Measurements from ENCODE around the gene TBXA2R. TPM values are rescaled to one million over a fixed set of nuclear protein-coding genes. Genes with fewer than 3 reads are reported as not detected.

TBXA2R gene
- total and polyA plus RNA-seq, 2 donors (not counting 3 experiments of a cell fraction or from before 2014, with no cell fraction given) = 2.4 to 2.9 TPM

- Histone ChIP-seq H3K9me1 (replicated peaks; ENCODE audit: control insufficient read depth, extremely low read depth, insufficient read depth, low read length) (no peaks in the 10 kb centered on the region), H3K79me2 (ENCODE audit: control insufficient read depth, insufficient read depth, low read length) (no peaks in the 10 kb centered on the region), H3K4me1 (ENCODE audit: control insufficient read depth, extremely low read depth, insufficient read depth, low read length) (peaks cover 23% of the 10 kb centered on the region), H3K9me3 (replicated peaks; ENCODE audit: control insufficient read depth, insufficient read depth, low read length) (no peaks in the 10 kb centered on the region), H3K27me3 (ENCODE audit: control insufficient read depth in 2 of 2, insufficient read depth in 2 of 2, low read length in 2 of 2) (no peaks in the 10 kb centered on the region), H3K9ac (replicated peaks; ENCODE audit: extremely low read depth, insufficient read depth, low read length) (no peak overlapping the region), H2AFZ (ENCODE audit: low read depth, low read length) (peak overlapping the region; percentile 81), H3K4me2 (ENCODE audit: insufficient read depth, low read length) (peak overlapping the region; percentile 53), H3K4me3 (replicated peaks in 1 of 3; ENCODE audit: insufficient read depth in 1 of 3, low read depth in 1 of 3, low read length in 3 of 3) (peak overlapping the region; percentile 39 to 40 (median 39)), H3K36me3 (ENCODE audit: control insufficient read depth in 2 of 2, extremely low read depth in 1 of 2, insufficient read depth in 2 of 2, low read length in 2 of 2) (no peaks in the 10 kb centered on the region), H3K27ac (ENCODE audit: insufficient read depth, low read depth, low read length) (no peak overlapping the region), H4K20me1 (replicated peaks; ENCODE audit: control insufficient read depth, extremely low read depth, insufficient read depth, low read length) (no peaks in the 10 kb centered on the region)
- no peak for FAIRE-seq
- BruUV-seq (replicated peaks) = no TSS peak
- CTCF ChIA-PET = interaction anchor here (1.0 to 2.3 kb wide), 2 partner anchors 12 to 29 kb away, joined by 3 to 6 read pairs; no protein-coding TSS in a partner anchor
- no peak for TF ChIP-seq EZH2 (IDR thresholded peaks at IDR 0.05; ENCODE audit: borderline replicate concordance, low read depth, low read length, severe bottlenecking)
- TF ChIP-seq, protein P1, sequence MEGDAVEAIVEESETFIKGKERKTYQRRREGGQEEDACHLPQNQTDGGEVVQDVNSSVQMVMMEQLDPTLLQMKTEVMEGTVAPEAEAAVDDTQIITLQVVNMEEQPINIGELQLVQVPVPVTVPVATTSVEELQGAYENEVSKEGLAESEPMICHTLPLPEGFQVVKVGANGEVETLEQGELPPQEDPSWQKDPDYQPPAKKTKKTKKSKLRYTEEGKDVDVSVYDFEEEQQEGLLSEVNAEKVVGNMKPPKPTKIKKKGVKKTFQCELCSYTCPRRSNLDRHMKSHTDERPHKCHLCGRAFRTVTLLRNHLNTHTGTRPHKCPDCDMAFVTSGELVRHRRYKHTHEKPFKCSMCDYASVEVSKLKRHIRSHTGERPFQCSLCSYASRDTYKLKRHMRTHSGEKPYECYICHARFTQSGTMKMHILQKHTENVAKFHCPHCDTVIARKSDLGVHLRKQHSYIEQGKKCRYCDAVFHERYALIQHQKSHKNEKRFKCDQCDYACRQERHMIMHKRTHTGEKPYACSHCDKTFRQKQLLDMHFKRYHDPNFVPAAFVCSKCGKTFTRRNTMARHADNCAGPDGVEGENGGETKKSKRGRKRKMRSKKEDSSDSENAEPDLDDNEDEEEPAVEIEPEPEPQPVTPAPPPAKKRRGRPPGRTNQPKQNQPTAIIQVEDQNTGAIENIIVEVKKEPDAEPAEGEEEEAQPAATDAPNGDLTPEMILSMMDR (IDR thresholded peaks at IDR 0.05; ENCODE audit: extremely low read depth in 1 of 2, insufficient read depth in 1 of 2, low read depth in 1 of 2, low read length in 2 of 2) = no peak
- TF ChIP-seq FOS (IDR thresholded peaks at IDR 0.05; ENCODE audit: borderline replicate concordance, insufficient read depth, low read length) = no peak
- no peak for TF ChIP-seq JUN (IDR thresholded peaks at IDR 0.05; ENCODE audit: borderline replicate concordance, insufficient read depth, insufficient read length, low read depth)
- no peak for TF ChIP-seq POLR2AphosphoS5 (IDR thresholded peaks at IDR 0.05; ENCODE audit: insufficient read depth, low read depth, low read length)
- intact Hi-C loops (cut with micrococcal nuclease) = loop anchor here (2.0 to 5.0 kb wide), 2 partner anchors 21 to 34 kb away; partner anchors contain the start of genes GIPC3 and HMG20B
- POLR2A ChIA-PET = no interaction called here
- no peak for DNase-seq (ENCODE audit: low read depth, low spot score)
- dilution Hi-C loops (cut with MboI; ENCODE audit: extremely low pct_ligation_motif_present, low sequenced_read_pairs) = no loop called here
Observed at GRCh38 chr19:3606174-3606689, 443 bp downstream of the TBXA2R start.

Measured in endothelial cell of umbilical vein (primary cell).